Stimulated activated CD8-positive, alpha-beta memory T cell treated with anti-CD3 and anti-CD28 coated beads, Interleukin-12 subunit alpha, Interleukin-12 subunit beta, amount 100 ng/mL, for 1 hour (primary cell): ENCODE data around the gene GAL3ST2.
"Not testable (repeated sequence)": the region's sequence is repeated elsewhere in the genome, so short reads cannot be mapped to it uniquely, and the experiment has no call there.

Experiments
- DNase-seq: peaks from one replicate; pipeline ENCODE4 v3.0.0-alpha.2; 2020; ENCODE audit warnings: low read depth

Gene GAL3ST2

DNA sequence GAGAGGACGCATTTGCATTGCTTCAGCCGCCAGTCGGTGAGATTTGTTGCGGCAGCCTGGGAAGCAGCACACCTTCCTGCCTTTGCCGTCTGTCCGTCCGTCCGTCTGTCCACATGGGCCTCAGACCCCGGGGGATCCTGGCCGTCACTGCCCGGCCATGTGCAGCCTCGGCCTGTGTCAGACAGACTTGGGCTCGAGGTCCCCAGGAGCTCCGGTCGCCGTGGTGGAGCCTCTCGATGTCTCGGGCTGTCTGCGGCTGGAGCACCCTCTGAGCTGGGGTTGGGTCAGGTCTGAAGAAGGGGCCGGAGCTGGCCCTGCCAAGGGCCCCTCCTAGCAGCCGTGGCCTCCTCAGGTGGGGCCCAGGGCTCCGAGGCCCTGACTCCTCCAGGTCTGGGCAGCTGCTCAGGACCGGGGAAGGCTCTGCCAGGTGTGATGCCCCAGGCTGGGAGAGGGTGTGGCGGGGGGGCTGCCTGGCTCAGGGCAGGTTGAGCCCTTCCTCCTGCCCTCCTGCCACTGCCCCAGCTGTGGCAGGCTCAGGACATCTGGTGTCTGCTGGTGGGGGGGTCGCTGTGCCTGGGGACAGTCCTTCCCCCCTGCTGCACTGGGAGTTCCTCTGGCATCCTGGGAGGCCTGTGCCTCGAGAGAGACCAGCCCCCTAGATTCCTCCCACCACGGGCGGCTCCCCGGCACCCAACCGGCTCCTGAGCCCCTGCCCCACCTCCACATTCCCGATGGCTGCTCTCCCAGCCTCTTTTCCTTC lies 44.2 kb downstream of the GAL3ST2 start:
- DNase-seq: no peak

DNA sequence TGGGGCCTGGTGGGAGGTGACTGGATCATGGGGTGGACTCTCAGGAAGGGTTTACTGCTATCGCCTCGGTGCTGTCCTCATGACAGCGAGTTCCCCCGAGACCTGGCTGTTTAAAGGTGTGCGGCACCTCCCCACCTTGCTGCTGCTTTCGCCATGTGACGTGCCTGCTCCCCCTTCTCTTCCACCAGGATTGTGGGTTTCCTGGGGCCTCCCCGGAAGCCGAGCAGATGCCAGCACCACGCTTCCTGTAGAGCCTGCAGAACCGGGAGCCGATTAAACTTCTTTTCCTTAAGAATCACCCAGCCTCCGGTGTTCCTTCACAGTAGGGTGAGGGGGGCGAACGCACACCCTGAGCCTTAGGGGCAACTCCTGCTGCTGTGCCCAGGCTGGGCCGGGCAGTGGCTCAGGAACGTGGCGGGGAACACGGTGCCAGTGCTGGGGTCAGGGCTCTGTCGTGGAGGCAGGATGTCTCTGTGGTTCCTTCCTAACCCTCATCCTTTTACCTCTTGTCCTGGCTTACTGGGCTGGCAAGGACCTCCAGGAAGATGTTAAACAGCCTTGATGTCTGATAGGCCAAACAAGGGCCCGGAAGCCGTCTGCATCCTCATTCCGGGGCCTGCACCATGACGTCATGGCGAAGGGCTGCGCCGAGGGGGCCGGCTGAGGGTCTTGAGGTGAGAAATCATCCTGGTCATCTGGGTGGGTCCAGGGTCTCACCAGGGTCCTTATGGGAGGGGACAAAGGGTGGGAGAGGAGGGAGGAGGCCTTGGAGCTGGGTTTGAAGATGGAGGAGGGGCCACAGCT lies 45.0 kb downstream of the GAL3ST2 start:
- DNase-seq: no peak

DNA sequence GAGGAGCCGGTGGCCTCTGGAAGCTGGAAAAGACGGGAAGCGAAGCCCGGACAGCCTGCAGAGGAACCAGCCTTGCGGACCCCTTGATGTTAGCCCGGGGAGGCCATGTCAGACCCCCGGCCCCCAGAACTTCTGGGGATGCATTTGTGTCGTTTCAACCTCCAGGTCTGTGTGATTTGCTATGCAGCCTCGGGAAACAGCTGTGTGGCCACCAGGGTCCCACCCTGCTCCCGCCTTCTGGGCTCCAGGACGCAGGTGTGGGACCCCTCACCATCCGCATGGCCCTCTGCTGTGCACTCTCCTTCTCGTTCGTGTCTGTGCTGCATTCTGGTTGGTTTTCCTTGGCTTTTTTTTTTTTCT lies 45.6 kb downstream of the GAL3ST2 start:
- no peak for DNase-seq

DNA sequence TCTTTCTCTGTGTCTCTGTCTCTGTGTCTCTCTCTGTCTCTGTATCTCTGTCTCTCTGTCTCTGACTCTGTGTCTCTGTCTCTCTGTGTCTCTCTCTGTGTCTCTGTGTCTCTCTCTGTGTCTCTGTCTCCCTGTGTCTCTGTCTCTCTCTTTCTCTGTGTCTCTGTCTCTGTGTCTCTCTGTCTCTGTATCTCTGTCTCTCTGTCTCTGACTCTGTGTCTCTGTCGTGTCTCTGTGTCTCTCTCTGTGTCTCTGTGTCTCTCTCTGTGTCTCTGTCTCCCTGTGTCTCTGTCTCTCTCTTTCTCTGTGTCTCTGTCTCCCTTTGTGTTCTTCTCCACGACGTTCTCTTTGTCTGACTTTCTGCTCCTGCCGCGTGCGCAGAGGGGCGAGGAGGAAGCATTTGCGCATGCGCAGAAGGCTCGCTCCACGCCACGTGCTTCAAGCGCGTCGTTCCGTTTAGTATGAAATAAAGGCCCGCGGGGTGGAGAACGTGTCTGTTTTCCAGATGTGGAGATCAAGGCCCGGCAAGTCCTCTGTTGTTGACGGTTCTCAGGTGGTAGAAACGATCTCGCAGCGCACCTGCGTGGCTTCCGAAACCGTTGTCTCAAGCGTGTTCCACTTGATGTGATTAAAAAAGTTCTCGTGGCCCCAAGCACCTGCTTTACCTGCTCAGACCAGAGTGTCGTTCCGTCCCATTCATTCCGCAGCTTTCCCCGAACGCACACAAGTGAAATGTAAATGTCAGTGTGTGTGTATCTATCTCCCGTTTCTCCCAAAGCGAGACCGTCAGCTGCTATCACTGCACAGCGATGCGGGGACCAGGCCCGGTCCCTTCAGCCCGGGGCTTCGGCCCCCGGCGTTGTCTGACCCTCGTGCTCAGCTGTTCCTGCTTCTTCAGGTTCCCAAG lies 47.2 kb downstream of the GAL3ST2 start:
- not testable (repeated sequence) for DNase-seq

DNA sequence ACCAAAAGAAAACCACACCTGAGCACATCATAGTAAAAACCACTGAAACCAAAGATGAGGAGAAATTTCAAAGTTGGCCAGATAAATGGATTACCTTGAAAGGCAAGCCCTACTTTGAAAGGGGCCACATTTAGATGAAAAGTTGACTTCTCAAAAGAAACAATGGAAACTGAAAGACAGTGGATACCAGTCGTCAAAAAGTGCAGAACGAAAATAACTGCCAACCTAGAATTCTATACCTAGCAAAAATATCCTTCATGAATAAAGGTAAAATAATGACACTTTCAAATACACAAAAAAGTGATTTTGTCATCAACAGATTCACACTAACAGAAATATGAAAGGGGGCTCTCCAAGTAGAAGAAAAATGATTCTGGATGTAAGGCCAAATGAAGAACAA lies 50.8 kb downstream of the GAL3ST2 start:
- DNase-seq: no peak

DNA sequence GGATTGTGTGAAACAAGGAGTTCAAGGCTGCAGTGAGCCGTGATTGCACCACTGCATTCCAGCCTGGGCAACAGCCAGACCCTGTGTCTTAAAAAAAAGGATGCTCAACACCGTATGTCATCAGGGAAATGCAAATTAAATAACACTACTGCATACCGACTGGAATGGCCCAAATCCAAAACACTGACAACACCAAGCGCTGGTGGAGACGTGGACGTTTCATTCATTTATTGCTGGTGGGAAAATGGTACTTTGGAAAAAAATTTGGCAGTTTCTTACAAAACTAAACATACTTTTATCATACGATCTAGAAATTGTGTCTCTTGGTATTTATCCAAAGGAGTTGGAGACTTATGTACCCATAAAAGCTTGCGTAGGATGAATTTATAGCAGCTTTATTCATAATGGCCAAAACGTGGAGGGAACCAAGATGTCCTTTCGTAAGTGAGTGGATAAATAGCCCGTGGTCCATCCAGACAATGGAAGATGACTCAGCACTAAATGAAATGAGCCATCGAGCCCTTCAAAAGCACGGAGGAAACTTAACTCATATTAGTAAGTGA lies 56.6 kb downstream of the GAL3ST2 start:
- DNase-seq: no peak

DNA sequence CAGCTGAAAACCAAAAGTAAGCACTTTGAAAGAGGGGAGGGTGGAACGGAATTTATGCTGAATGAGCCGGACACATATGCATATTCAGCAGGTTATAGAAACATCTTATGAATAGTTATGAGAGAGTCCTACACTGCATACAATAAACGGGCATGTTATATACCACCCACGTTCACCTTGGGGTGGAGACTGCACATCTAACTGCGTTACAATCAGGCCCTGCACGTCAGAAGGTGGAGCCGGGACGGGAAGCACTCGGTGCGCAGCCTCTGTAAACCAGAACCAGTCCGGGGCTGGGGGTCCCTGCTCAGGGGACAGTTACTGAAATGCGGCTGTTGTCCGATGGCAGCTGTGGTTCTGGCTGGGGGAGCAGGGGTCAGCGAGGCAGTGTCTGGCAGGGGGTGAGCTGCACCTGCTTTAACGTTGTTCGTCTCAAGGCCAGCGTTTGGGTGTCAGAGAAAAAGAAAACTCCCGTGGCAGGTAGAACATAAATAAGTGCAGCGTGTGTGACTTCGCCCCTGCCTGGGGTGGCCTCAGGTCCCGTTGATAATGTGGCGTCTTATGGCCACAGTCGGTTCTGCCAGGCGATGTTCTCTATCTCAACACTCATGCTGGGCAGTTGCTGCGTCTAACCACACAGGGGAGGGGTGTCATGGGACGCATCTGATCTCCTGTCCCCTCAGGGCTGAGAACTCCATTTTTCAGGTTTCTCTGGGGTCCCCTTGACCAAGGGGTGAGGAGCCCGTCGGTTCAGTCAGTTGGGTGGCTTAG lies 57.3 kb downstream of the GAL3ST2 start:
- DNase-seq: not testable (repeated sequence)

DNA sequence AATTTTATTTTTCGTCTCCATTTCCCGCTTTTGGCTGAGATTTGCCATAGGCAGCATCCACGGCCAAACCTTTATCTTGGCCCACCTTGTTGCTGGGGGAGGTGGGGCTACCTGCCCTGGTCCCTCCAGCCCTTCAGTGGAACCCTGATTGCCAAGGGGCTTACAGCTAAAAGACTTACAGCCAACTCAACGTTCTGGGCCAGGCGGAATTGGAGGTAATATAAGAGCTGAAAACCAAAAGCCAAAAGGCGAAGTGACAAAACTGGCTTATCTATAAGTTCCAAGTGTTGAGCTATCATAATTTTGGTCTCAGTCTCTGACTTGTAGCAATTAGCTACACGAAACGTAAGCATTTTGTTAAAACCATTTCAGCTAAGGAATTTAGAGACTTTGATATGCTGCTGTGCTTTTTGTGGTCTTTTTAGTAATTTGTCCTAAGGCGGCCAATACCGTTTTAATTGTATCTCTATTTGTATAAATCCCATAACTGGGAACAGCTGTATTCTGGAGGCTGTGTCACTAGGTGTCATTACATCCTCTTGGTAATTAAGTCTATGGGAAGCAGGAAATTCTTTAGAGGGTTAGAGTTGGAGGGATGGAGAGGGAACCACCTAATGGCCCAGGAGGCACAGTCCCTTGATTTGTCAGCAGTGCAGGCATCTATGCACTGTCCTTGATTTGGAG lies 58.0 kb downstream of the GAL3ST2 start:
- no peak for DNase-seq

DNA sequence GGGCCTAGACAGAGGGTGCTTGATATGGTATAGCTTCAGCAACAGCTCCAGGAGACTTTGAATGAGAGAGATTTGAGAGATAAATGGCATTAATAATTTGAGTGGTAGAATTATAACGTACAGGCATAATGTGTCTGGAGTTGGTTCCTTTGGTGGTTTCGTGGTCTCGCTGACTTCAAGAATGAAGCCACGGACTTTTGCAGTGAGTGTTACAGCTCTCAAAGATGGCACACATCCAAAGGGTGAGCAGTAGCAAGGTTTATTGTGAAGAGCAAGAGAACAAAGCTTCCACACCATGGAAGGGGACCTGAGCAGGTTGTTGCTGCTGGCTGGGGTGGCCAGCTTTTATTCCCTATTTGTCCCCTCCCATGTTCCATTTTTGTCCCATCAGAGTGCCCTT lies 59.0 kb downstream of the GAL3ST2 start:
- DNase-seq: no peak

DNA sequence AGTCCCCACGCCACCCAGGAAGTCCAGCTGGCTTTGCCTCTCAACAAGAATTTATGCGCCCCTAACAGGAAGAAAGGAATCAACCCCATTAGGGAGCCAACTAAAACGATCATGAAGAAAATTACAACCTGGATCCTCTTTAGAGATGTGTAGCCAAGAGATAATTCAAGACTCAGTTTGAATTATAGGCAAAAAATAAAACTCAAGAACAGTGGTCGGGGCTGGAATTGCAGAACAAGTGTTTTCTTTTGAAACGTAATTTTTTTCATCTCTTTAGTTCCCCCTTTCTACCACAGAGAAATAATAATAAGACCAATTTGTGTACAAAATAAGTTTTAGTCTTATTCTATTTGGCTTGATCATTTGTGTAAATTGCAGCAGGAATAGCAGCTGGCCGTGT lies 59.7 kb downstream of the GAL3ST2 start:
- DNase-seq: no peak

DNA sequence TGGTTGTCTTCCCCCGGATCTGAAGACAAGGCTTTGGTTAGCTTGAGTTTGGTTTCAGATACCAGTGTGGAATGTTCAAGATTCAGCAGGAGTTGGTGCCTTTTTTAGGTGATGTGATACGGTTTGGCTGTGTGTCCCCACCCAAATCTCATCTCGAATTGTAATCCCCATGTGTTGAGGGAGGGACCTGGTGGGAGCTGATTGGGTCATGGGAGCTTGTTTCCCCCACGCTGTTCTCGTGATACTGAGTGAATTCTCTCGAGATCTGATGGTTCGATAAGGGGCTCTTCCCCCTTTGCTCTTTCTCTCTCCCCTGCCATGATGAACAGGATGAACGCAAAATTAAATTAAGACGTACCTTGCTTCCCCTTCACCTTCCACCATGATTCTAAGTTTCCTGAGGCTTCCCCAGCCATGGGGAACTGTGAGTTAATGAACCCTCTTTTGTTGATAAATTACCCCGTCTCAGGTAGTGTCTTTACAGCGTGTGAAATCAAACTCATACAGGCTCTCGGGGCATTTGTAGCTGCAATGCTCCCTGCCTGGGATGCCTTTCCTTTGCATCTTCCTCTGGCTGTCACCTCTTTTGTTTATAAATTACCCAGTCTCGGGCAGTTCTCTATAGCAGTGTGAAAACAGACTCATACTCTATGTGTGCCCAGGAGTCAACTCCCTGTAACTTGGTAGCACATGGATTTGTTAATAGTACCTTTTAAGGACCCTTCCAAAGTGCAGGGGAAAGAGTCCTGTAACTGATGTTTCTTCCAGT lies 60.8 kb downstream of the GAL3ST2 start:
- DNase-seq: no peak

DNA sequence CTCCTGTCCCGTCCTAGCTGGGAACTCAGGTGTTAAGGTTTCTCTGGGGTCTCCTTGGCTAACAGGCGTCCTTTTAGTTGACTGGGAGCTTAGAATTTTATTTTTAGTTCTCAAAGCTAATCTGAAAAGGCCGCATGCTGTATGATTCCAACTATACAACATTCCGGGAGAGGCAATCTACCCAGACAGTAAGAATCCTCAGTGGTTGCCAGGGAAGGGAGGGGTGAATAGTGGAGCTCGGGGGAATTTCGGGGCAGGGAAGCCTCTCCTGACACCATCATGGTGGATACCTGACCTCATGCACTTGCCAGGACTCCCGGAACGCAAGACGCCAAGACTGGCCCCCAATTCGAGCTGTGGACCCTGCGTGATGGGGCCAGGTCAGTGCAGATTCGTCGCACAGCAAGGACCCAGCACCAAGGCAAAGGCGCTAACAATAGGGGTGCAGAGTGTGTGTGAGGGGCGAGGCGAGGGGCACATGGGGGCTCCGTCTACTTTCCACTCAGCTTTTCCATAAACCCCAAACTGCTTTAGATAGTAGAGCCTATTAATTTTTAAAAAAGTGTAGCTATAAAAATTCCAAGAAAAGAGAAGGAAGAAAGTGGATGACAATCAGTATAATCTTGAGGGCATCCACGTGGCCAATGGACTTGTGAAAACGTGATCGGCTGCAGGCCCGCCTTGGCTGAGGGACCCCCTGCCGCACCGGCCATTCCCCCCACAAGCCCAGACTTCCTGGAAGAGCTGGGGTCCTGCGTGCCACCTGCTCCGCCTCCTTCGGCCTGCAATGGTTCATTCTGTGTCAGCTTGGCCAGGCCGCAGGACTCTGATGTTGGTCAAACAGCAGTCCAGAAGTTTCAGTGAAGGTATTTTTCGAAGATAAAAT lies 64.8 kb downstream of the GAL3ST2 start:
- DNase-seq: no peak

DNA sequence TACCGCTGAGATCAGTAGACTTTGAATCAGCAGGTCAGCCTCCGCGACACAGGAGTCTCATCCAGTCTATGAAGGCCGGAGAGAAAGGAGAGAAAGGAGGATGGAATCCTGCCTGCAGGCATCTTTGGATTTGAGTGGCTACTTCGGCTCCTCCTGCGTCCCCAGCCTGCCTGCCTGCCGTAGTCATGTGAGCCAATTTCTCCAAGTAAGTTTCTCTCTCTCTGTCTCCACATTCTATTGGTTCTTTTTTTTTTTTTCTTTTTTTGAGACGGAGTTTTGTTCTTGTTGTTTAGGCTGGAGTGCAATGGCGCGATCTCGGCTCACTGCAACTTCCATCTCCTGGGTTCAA lies 65.4 kb downstream of the GAL3ST2 start:
- no peak for DNase-seq

DNA sequence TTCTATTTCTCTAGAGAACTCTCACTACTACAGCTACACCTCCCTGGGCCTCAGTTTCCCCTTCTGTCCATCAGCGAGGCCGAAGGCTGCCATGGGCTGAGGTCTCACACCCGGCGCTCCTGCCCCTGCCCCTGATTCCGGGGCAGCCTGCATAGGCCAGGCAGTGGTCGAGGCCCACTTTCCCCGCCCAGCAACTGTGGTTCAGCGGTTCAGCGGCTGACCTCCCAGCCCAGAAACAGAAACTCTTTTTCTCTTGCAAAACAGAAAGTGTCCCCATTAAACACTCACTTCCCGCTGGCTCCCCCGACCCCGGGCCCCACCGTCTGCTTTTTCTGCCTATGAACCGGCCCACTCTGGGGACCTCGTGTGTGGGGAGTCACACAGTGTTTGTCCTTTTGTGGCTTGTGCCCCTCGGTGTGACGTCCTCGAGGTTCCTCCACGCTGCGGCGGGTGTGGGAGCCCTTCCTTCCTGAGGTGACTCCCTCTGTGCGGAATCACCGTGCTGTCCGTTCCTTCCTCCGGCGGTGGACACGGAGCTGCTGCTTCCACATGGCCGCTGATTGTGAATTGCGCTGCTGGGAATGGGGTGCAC lies 66.1 kb downstream of the GAL3ST2 start:
- no peak for DNase-seq

DNA sequence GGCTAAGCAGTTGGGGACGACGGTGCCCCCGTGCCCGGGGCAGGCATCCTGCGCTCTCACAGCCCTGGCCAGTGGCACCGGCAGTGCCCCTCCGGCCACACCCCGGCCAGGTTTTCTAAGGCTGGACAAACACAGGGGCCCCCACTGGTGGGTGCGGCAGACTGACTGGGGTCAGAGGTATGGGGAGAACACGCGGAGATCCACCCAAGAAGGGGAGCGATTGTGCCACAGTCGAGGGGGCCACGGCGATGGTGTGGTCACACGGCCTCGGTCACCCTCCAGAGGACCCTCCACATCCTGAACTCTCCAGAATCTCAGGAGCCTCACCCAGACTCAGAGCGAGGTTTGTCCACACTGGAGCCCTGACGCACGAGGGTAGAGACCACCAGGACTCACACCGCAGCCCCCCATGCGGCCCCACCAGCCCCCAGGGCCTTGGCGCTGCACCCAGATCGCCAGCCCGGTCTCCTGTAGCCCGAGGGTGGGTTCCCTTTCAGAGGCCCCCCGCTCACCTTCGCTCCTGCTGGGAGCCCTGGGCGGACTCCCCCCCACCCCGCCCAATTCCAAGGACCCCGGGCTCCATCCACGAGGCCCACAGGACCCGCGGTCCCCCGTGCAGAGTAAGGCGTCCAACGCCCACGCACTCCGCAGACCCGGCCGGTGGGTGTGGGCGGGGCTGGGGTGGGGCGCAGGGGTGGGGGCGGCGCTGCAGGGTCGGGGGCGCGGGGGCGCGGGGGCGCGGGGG lies 66.9 kb downstream of the GAL3ST2 start:
- no peak for DNase-seq

DNA sequence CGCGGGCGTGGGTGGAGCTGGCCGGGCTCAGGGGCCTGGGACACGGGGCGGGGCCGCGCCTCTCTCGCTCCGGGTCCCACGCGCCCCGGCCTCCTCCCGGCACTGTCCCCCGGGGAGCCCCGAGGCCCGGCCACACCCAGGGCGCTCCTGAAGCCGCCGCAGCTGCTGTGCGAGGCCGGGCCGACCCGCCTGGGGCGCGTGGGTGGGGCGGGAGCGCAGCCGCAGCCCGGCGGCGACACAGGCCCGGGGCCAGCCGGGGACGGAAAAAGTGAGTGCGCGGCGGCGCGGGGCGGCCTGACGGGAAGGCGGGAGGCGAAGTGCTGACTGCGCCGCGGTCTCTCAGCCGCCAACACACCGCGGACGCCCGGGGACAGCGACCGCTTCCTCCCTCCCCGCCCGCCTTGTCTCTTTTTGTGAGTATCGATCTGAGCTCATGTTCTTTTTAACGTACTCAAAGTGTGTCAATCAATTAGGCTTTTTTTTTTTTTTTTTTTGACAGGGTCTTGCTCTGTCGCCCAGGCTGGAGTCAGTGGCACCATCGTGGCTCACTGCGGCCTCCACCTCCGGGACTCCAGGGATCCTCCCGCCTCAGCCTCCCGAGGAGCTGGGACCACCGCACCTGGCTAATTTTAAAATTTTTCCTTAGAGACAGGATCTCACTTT lies 67.6 kb downstream of the GAL3ST2 start:
- peak; percentile 64 for DNase-seq

DNA sequence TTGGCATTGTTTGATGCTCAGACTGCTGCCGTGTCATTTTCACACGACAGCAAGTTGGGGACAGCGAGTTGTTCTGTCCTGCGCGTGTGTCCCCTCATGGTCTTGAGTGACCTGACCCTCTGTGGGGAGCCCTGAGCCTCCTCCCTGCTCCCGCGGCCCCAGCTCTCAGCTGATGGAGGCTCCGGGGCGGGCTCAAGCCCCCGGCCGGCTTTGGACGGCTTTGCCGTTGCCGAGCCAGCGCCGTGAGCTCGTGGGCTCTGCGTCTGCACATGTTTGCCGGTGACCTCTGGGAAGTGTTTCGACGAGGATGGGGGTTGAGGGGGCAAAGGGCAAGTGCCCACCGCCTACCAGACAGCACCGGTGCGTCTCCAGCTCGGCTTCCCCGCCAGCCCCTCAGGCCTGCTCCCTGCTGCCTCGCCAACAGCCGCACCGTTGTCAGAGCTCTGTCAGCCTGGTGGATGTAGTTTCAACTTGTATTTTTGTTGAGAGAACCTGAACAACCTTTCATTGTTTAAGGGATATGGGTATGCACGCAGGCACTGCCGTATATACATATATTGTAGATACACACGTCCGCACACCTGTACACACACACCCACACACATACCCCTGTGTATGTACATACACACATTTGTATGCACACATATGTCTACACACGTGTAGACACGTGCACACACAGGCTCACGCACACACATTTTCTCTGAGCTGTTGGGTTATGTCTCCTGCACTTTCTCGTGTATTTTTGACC lies 68.4 kb downstream of the GAL3ST2 start:
- no peak for DNase-seq
